NCI-H2081 treated with DMSO at 0.1 percent for 48 hours (cell line): ENCODE measurements around the gene PUS3.

Experiments used
- DNase-seq: peaks from one replicate; lab custom pipeline; 2025; lab: John Stamatoyannopoulos, UW

Gene PUS3

GRCh38 chr11:125902927-125903710, at the start of gene PUS3:
Gene PUS3, minus strand, starts transcription at chr11:125903206. Its CDS starts 6,922 bp downstream, at chr11:125896284.
- DNase-seq = peak; percentile 87

GRCh38 chr11:125952559-125952958, 49.6 kb upstream of the PUS3 start:
- DNase-seq = no peak

- DNase-seq = no peak
Measured at GRCh38 chr11:125951731-125952130, 48.7 kb upstream of the PUS3 start.

- DNase-seq = no peak
Measured at GRCh38 chr11:125950696-125951651, 48.0 kb upstream of the PUS3 start.

GRCh38 chr11:125950178-125950490, 47.1 kb upstream of the PUS3 start:
- DNase-seq = no peak

GRCh38 chr11:125949271-125950177, 46.5 kb upstream of the PUS3 start:
- DNase-seq = no peak

- DNase-seq = no peak
Measured at GRCh38 chr11:125948278-125949051, 45.5 kb upstream of the PUS3 start.

GRCh38 chr11:125947419-125948277, 44.6 kb upstream of the PUS3 start:
- no peak for DNase-seq

- DNase-seq = no peak
Measured at GRCh38 chr11:125946712-125947418, 43.9 kb upstream of the PUS3 start.

- no peak for DNase-seq
Measured at GRCh38 chr11:125945797-125946520, 43.0 kb upstream of the PUS3 start, which contains the start of gene VSIG10L2. Gene VSIG10L2, plus strand, starts transcription at chr11:125946044. Its CDS starts 12 bp downstream, at chr11:125946056.

- no peak for DNase-seq
Measured at GRCh38 chr11:125945011-125945796, 42.2 kb upstream of the PUS3 start.

- DNase-seq = no peak
Measured at GRCh38 chr11:125944350-125945010, 41.5 kb upstream of the PUS3 start.

GRCh38 chr11:125943661-125944349, 40.8 kb upstream of the PUS3 start:
- no peak for DNase-seq

- DNase-seq = no peak
Measured at GRCh38 chr11:125942771-125943428, 39.9 kb upstream of the PUS3 start.

GRCh38 chr11:125941619-125942611, 38.9 kb upstream of the PUS3 start:
- peak; percentile 88 for DNase-seq
